ENCODE measurements around the gene CCDC88C.

CCDC88C gene

GRCh38 chr14:91234791-91235114, 182.9 kb downstream of the CCDC88C start:
- TF ChIP-seq CTCF (IDR thresholded peaks at IDR 0.05; ENCODE audit: insufficient read depth, low read length, missing control alignments): no peak
- ChIA-PET POLR2A (no interaction called here), CTCF (interaction anchor here (1.5 kb wide), 1 partner anchor 15 kb away, joined by 3 read pairs; no protein-coding TSS in a partner anchor)
- no peak overlapping the region for H3K4me3 ChIP-seq (ENCODE audit: low read depth, low read length)
- DNase-seq (ENCODE audit: low read depth, low spot score): no peak

GRCh38 chr14:91233936-91234790, 183.5 kb downstream of the CCDC88C start:
- no peak overlapping the region for H3K4me3 ChIP-seq (ENCODE audit: low read depth, low read length)
- no peak for DNase-seq (ENCODE audit: low read depth, low spot score)
- ChIA-PET POLR2A (interaction anchor here (0.6 kb wide), 1 partner anchor 8 kb away, joined by 3 read pairs; no protein-coding TSS in a partner anchor), CTCF (interaction anchor here (1.5 kb wide), 1 partner anchor 16 kb away, joined by 3 read pairs; no protein-coding TSS in a partner anchor)
- TF ChIP-seq CTCF (IDR thresholded peaks at IDR 0.05; ENCODE audit: insufficient read depth, low read length, missing control alignments): no peak

- no peak for DNase-seq (ENCODE audit: low read depth, low spot score)
- ChIA-PET CTCF (no interaction called here), POLR2A (no interaction called here)
- no peak overlapping the region for H3K4me3 ChIP-seq (ENCODE audit: low read depth, low read length)
- TF ChIP-seq CTCF (IDR thresholded peaks at IDR 0.05; ENCODE audit: insufficient read depth, low read length, missing control alignments): no peak
Measured at GRCh38 chr14:91232603-91233002, 185.0 kb downstream of the CCDC88C start.

- H3K4me3 ChIP-seq (ENCODE audit: low read depth, low read length): no peak overlapping the region
- POLR2A ChIA-PET: no interaction called here
- DNase-seq (ENCODE audit: low read depth, low spot score): no peak
- no peak for TF ChIP-seq CTCF (IDR thresholded peaks at IDR 0.05; ENCODE audit: insufficient read depth, low read length, missing control alignments)
- CTCF ChIA-PET: no interaction called here
Measured at GRCh38 chr14:91232052-91232451, 185.6 kb downstream of the CCDC88C start.

- ChIA-PET CTCF (no interaction called here), POLR2A (no interaction called here)
- no peak overlapping the region for H3K4me3 ChIP-seq (ENCODE audit: low read depth, low read length)
- no peak for DNase-seq (ENCODE audit: low read depth, low spot score)
- TF ChIP-seq CTCF (IDR thresholded peaks at IDR 0.05; ENCODE audit: insufficient read depth, low read length, missing control alignments): no peak
Measured at GRCh38 chr14:91231446-91231845, 186.2 kb downstream of the CCDC88C start.

- no peak for DNase-seq (ENCODE audit: low read depth, low spot score)
- TF ChIP-seq CTCF (IDR thresholded peaks at IDR 0.05; ENCODE audit: insufficient read depth, low read length, missing control alignments): no peak
- no peak overlapping the region for H3K4me3 ChIP-seq (ENCODE audit: low read depth, low read length)
- ChIA-PET CTCF (no interaction called here), POLR2A (interaction anchor here (2.5 kb wide), 1 partner anchor 13 kb away, joined by 7 read pairs; the partner anchor contains the start of gene GPR68)
Measured at GRCh38 chr14:91230397-91231035, 187.1 kb downstream of the CCDC88C start.

Data from AG04449 (cell line).